AG04449 (cell line): Measurements from ENCODE around the gene MYDGF.

Experiments used
- CTCF ChIA-PET: fragments of 350-600 bp; formaldehyde crosslinking; extraction: SDS; loops from one replicate; lab custom pipeline; 2021; ENCODE audit warnings: antibody characterized with exemption; lab: Yijun Ruan, JAX
- POLR2A ChIA-PET: fragments of 400-600, 350-600 bp; formaldehyde crosslinking; extraction: SDS; loops from one replicate; lab custom pipeline; 2020; ENCODE audit warnings: antibody characterized with exemption, inconsistent platforms; lab: Yijun Ruan, JAX
- DNase-seq: peaks from one replicate; pipeline ENCODE4 v3.0.0-alpha.2; 2010; ENCODE audit warnings: low read depth, low spot score
- H3K4me3 ChIP-seq: 2 replicates; pipeline ENCODE4 v1.5.1; 2011; ENCODE audit warnings: low read depth, mild to moderate bottlenecking, control low read depth, low read length
- CTCF ChIP-seq: IDR thresholded peaks from one replicate; pipeline ENCODE4 v1.5.1; 2011; ENCODE audit warnings: mild to moderate bottlenecking, moderate library complexity, low read length, control low read depth, inconsistent platforms; ENCODE audit not compliant: insufficient read depth; ENCODE audit errors: missing control alignments

Gene MYDGF

GRCh38 chr19:4609878-4610511, 60.1 kb downstream of the MYDGF start:
- no peak overlapping the region for H3K4me3 ChIP-seq
- POLR2A ChIA-PET = no interaction called here
- CTCF ChIA-PET = no interaction called here
- no peak for DNase-seq
- TF ChIP-seq CTCF = no peak
